K562 (cell line): ENCODE data around the gene KIAA2012.

ENCODE experiments used
- BRD4 ChIP-seq: fragments of 200-600 bp; sonication (generic); IDR thresholded peaks from 2 replicates; pipeline ENCODE4 v1.6.1; 2017; ENCODE audit warnings: inconsistent platforms
- CTCF ChIP-seq, 3 experiments: IDR thresholded peaks in 2 of 3; conservative IDR thresholded peaks in 1 of 3; 2 replicates each; pipeline ENCODE4 v1.5.1; 2011 to 2012; ENCODE audit warnings: low read length in 3 of 3, mild to moderate bottlenecking in 3 of 3, control low read depth in 2 of 3, improper control_type of control experiment in 1 of 3, inconsistent platforms in 1 of 3, low read depth in 1 of 3, mixed read lengths in 1 of 3, moderate library complexity in 1 of 3; ENCODE audit not compliant: insufficient read depth in 2 of 3
- EZH2 ChIP-seq: IDR thresholded peaks from 2 replicates; pipeline ENCODE4 v1.6.1; 2012; ENCODE audit warnings: low read depth, mild to moderate bottlenecking, inconsistent platforms, low read length, borderline replicate concordance
- NFIC ChIP-seq: fragments of 450-650 bp; IDR thresholded peaks from 2 replicates; pipeline ENCODE4 v1.6.1; 2017; ENCODE audit warnings: mild to moderate bottlenecking, inconsistent platforms
- NFIX ChIP-seq: fragments of 250-450 bp; sonication (Bioruptor Pico); IDR thresholded peaks from 2 replicates; pipeline ENCODE4 v1.4.0; 2020; ENCODE audit warnings: low read depth, mild to moderate bottlenecking, moderate library complexity
- TAF15 ChIP-seq: fragments of 200-400 bp; formaldehyde crosslinking; IDR thresholded peaks from 2 replicates; pipeline ENCODE4 v1.6.1; 2017; ENCODE audit warnings: mild to moderate bottlenecking, low read depth, low read length, moderate library complexity

GRCh38 chr2:202118168-202118567 lies 45.1 kb downstream of the KIAA2012 start:
- TF ChIP-seq CTCF (IDR thresholded peaks at IDR 0.05 in 2 of 3, conservative IDR thresholded peaks at IDR 0.05 in 1 of 3; ENCODE audit: insufficient read depth in 2 of 3, low read depth in 1 of 3, low read length in 3 of 3) (no peak), EZH2 (no peak), BRD4 (no peak), TAF15 (no peak), NFIX (CRISPR knock-in tag) (no peak), NFIC (no peak)
